T1000 (cell line): Measurements from ENCODE around the gene SLK.

ENCODE experiments used
- DNase-seq: peaks from one replicate; lab custom pipeline; 2025; ENCODE audit warnings: mixed read lengths; lab: John Stamatoyannopoulos, UW

The SLK gene

GRCh38 chr10:103966671-103967447 is at the start of gene SLK:
TSS of gene SLK (plus strand) at chr10:103967140. CDS start at chr10:103967746, 606 bp downstream.
- peak; percentile 74 for DNase-seq

GRCh38 chr10:103917302-103918052 is 49.5 kb upstream of the SLK start:
- DNase-seq, result no peak

- peak; percentile 97 for DNase-seq
Measured at GRCh38 chr10:103918053-103918846, 48.7 kb upstream of the SLK start, which contains the start of gene STN1. TSS of gene STN1 (minus strand) at chr10:103918184. CDS start at chr10:103917594, 590 bp downstream.

- no peak for DNase-seq
Measured at GRCh38 chr10:103919648-103920025, 47.3 kb upstream of the SLK start.

GRCh38 chr10:103921248-103921647 is 45.7 kb upstream of the SLK start:
- no peak for DNase-seq

- no peak for DNase-seq
Measured at GRCh38 chr10:103921750-103922195, 45.2 kb upstream of the SLK start.

- DNase-seq, result no peak
Measured at GRCh38 chr10:103922659-103923058, 44.3 kb upstream of the SLK start.

GRCh38 chr10:103923502-103923901 is 43.4 kb upstream of the SLK start:
- DNase-seq, result no peak

- DNase-seq, result no peak
Measured at GRCh38 chr10:103925591-103925990, 41.3 kb upstream of the SLK start.

GRCh38 chr10:103926722-103927319 is 40.1 kb upstream of the SLK start:
- DNase-seq, result no peak

GRCh38 chr10:103928784-103929183 is 38.2 kb upstream of the SLK start:
- no peak for DNase-seq

GRCh38 chr10:103929381-103929921 is 37.5 kb upstream of the SLK start:
- DNase-seq, result no peak

- no peak for DNase-seq
Measured at GRCh38 chr10:103930449-103930848, 36.5 kb upstream of the SLK start.

GRCh38 chr10:103930881-103931280 is 36.1 kb upstream of the SLK start:
- DNase-seq, result no peak

GRCh38 chr10:103931603-103932002 is 35.3 kb upstream of the SLK start:
- DNase-seq, result no peak

- no peak for DNase-seq
Measured at GRCh38 chr10:103932271-103932670, 34.7 kb upstream of the SLK start.

GRCh38 chr10:103932971-103933370 is 34.0 kb upstream of the SLK start:
- no peak for DNase-seq

- no peak for DNase-seq
Measured at GRCh38 chr10:103933557-103934121, 33.3 kb upstream of the SLK start.

GRCh38 chr10:103934308-103934707 is 32.6 kb upstream of the SLK start:
- no peak for DNase-seq

- no peak for DNase-seq
Measured at GRCh38 chr10:103936022-103936421, 30.9 kb upstream of the SLK start.

- no peak for DNase-seq
Measured at GRCh38 chr10:103939522-103939921, 27.4 kb upstream of the SLK start.
